ENCODE data around the gene GNG13.
A peak's percentile ranks its signal among the peaks of the same experiment; 100 is the strongest.
"Not testable (repeated sequence)": the region's sequence is repeated elsewhere in the genome, so short reads cannot be mapped to it uniquely, and the experiment has no call there.

Gene GNG13

DNA sequence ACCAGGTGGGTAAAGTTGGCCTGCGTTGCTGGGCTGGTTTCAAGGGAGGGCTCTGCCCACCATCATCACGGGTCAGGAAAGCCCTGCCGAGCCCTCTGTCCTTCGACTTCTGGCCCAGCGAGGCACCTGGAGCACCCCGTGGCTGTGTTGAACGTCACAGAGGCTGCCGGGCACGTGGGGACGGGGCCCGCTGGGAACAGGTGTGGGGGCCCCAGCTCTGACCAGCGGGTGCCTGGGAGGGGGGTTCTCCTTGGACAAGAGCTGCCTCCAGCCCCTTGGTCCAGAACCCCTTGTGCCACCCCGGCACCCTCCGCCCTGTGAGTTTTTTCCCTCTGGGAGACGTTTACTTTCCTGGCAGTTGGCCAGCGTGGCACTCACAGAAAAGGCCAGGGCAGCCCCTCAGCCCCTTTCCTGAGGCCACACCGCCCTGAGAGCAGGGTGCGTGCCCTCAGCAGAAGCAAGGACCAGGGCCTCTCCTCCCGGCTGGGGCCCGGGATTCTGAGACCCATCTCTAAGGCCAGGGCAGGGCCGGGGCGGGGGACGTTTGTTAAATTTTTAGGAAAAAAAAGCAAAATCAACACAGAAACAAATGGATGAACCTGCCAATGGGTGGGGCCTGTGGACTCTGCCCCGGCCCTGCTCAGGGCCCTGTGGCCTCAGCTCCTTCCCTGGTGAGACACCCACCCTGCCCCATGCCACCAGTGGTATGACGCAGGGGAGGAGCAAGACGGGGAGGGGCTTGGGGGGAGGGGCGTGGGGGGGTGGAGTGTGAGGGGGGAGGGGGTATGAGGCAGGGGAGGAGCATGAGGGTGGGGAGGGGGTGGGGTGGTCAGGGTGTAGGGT is 31.3 kb upstream of the GNG13 start:
- DNase-seq = no peak

DNA sequence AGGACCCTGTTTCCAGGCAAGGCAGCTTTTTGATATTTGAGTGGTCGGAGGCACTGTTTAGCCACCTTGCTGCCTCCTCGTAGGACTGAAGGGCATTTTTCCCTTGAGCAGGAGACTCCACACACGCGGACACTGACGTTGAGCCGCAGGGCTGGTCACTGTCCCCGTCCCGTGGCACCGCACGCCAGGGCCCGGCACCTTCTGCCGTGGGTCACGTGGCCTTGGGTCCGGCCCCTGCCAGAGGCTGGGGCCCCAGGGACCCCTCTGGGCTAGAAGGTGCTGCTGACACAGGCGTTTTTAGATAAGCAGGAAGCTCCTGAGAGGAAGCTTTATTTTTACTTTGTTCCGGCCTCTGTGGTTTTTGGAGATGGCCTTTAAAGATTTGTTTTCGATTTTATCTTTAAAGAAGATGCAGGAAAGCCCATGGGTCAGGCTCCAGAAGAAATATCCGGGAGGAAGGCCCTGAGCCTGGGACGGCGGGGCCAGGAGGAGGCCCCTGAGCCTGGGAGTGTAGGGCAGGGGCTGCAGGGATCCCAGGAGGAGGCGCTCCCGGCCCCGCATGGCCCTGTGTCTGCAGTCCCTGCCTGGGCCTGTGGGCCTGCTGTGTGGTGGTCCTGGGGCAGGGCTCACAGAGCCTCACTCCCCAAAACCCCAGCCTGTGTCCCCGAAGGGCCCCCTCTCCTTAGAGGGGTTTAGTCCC is 30.5 kb upstream of the GNG13 start:
- no peak for DNase-seq

DNA sequence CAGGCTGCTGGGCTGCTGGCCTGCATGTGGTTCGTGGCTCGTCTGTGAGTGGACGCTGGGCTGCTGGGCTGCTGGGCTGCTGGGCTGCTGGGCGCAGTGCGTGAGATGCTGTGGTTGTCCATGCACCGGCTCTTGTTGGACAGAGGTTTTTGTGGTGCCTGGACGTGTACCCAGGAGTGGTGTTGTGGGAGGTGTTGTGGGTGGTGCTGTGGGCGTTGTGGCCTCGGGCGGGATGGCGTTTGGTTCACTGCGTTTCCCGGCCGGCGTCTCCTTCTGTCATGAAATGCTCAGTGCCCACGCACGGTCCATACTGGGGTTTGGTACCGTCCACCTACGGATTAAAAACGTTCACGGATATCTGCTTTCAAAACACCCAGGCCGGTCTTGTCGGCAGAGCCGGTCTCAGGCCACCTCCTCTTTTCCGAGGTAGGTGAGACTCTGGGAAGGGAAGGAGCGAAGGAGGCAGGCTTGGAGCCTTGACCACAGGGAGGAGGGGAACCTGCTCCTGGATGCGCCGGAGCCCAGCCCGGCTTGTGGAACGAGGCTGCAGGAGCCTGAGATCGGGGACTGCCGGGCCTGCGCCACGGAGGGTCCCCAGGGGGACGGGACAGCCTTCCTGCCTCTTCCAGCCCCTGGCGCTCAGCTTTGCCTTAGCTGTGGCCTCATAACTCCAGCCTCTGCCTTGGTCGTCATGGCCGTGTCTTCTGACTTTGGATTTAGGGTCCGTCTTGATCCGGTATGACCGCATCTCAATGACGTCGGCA is 29.8 kb upstream of the GNG13 start:
- DNase-seq = no peak

DNA sequence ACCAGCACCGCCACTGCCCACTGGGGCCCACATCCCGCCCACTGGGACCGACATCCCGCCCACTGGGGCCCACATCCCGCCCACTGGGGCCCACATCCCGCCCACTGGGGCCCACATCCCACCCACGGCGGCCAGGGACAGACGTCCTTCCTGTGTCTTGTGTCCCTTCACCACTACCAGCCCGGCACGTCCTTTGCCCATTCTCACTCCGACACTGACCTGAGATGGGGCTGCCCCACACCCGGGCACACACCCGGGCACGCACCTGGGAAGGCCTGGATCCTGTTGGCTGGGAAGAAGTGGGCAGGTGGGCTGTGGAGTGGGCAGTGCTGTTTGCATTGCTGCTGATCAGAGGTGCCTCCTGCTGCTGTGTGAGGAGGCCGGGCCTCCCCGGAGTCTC is 28.4 kb upstream of the GNG13 start:
- no peak for DNase-seq

DNA sequence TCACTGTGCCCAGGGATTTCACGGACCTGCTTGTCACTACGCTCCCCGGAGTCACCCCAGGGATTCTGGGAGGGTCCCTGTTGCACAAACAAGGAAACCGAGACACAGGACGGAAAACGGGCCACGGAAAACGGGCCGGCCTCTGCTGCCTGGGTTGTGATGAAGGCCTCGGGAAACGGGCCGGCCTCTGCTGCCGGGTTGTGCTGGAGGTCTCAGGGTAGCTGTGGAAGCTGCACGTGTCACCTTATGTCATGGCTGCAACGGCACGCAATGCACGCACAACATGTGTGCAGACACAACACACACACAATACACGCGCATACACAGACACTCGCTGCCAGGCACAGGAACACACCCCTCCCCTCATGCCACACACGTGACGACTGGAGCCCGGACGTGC is 27.0 kb upstream of the GNG13 start:
- DNase-seq = no peak

DNA sequence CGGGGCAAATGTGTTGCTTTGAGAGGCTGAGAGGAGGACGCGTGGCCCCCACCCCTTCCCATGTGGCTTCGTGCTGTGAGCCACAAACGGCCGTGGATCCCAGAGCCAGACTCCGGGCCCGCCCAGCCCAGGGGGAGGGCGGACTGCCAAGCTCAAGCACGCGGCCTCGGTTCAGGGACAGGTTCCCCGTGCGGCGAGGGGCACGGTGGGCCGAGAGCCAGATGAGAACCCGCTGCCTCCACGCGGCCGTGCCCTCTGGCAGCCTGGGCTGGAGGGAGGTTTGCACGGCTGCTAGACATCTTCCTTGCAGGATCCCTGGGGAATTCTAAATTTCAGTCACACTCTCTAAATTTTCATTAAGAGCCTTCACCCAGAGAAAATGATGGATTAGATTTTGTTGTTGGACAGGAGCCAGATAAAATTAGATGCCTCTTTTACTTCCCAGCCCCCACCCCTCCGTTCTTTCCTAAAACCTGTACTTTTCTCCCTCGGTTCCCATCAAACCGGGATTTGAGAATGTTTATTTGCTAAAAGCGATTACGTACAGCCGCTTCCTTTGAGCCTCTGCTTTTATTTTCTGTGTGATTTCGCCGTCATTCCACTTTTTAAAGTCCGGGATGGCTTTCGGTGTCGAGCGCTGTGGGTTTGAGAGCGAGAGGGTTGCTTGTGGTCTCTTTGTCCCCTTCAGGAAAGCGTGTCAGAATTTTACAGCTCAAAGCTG is 25.0 kb upstream of the GNG13 start:
- DNase-seq = no peak

DNA sequence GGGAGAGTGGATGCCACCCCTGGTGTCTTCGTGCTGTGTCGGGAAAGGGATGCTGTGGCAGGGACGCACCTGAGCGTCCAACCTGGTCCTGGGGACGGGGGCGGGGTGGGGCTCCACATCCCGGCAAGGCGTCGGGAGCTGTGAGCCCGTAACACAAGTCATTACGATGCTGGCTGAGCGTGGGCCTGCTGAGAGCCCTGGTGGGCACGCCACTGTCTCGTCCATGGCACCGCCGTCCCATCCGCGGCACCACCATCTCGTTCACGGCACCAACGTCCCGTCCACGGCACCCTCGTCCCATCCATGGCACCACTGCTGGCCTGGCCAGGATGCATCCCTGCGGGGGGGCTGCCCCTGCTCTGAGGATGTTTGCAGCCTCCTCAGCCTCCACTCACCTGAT is 24.1 kb upstream of the GNG13 start:
- no peak for DNase-seq

DNA sequence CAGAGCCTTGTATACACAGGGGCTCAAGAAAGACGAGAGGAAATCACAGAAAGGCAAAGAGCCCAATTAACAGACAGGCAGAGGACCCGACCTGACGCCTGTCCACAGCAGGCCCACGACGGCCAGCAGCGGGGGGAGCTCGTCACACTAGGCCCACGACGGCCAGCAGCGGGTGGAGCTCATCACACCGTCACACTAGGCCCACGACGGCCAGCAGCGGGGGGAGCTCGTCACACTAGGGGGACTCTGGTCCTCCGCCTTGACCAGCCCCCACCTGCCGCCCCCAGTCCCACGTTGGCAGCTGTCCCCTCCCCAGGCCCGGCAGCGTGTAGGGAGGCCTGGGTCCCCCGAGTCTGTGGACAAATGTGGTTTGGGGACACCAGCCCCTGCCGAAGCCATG is 23.7 kb upstream of the GNG13 start:
- DNase-seq = no peak

DNA sequence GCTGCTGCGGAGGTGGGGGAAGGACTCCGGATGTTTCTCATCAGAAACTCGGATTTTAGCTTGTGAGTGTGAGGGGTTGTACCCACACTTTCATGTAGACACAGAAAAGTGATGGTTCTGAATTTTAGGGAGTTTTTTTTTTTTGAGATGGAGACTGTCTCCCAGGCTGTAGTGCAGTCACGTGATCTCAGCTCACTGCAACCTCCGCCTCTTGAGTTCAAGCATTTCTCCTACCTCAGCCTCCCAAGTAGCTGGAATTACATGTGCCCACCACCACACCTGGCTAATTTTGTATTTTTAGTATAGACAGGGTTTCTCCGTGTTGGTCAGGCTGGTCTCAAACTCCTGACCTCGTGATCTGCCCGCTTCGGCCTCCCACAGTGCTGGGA is 22.4 kb upstream of the GNG13 start:
- DNase-seq = no peak

DNA sequence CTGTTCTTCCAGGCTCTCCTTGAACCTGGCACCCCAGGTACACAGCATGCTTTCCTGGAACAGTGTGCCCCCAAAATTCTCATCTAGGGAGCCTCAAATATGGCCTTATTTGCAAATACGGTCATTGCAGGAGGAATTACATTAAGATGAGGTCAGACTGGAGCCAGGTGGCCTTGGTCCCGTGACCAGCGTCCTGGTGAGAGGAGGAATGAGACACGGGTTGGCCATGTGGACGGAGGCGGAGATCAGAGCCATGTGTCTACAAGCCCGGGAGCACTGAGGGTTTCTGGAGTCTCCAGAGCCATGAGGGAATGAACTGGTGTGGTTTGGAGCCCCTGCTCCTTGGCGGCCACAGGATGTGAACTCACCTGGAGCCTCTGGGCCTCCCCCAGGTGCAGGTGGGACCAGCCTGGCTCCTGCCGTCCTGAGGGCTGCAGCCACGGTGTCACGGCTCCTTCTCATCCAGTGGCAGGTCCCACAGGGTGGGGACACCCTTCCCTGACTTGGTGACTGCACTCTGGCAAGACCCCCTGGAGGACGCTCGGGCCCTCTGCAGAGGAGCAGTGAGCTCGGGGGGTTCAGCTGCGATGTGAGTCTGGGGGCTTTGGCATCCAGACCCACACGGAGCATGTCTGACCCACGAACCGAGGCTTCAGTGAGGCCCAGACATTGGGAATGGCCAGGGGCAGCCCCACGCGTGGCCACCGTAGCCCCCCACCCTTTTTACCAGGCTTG is 21.8 kb upstream of the GNG13 start:
- peak; percentile 2 for DNase-seq

DNA sequence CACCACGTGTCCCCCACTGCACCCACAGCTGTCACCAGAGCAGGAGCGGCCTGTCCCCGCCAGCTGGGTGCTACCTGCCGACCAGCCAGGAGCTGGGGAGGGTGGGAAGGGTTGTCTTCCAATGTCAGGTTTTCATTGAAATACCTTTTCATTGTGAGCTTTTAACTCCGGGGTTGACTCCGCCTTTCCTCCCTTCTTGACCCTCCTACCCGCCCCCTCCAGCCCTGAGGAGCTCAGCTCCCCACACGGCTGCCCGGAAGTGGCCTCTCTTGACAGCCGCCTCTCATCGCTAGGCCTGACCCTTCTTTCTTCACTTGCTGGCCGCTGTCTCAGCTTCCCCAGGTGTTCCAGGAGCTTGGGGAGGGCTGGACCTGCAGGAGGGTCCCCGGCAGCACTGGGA is 21.2 kb upstream of the GNG13 start:
- DNase-seq = no peak

DNA sequence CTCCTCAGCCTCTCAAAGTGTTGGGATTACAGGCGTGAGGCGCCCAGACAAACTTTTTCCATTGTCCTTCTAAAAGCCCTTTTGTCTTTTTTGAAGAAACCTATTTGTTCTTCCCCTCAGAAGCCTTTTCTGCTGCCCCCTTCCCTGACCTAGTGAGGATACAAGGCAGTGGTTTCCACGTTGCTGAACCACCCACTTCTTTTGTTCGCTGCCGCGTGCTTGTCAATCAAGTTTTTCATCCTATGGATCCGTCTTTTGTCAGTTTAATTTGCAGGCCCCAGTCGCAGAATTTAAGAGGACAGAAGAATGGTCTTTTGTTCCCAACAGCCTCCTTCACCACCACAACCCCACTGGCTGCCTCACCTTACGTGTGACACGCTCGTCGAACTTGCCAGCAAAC is 20.2 kb upstream of the GNG13 start:
- no peak for DNase-seq

DNA sequence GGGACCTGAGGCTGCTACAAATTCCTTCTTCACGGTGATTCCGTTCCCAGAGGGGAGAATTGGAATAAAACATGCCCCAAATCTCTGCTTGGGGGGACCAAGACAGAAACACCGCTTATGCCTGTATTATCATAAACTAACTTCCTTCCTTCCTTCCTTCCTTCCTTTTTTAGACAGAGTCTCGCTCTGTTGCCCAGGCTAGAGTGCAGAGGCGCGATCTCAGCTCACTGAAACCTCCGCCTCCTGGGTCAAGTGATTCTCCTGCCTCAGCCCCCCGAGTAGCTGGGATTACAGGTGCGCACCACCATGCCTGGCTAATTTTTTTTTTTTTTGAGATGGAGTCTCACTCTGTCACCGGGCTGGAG is 19.5 kb upstream of the GNG13 start:
- DNase-seq = not testable (repeated sequence)

DNA sequence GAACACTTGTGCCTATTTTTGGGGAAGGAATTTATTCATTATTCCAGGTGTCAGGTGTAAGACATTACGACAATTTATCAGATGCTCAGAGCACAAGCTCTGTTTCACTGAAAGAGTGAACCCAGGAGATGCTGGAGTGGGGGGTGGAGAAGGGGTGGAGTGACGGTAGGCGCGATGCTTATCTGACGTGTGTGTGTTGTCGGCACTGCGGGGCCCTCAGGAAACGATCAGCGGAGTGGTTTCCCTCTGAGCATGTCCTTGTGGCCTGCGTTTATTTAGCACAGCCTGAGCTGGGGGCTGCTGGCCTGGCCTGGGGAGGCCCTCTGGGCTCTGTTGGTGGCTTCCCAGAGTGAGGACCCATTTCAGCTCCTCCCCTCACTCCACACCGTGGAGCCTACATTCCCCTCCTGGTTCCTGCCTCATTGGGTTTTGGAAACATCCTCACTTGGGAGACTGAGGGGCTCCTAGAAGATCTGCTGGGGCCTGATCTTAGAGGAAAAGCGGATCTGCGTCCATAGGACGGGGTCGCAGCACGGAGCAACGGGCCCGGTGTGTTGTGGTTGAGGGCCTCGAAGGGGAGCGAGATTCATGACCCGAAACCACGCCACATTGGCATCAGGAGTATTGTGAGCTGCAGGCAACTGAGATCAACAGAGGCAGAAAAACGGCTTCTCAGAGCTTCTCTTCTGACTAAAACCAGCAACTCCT is 19.0 kb upstream of the GNG13 start:
- no peak for DNase-seq

DNA sequence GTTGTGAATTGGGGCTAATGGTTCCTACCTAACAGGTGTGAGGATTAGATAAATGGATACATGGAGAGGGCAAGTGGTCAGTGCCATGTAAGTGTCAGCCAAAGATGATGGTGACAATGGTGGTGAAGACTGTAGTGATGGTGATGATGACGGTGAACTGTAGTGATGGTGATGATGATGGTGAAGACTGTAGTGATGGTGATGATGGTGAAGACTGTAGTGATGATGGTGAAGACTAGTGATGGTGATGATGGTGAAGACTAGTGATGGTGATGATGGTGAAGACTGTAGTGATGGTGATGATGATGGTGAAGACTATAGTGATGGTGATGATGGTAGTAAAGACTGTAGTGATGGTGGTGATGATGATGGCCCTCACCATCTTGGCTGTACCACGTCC is 18.1 kb upstream of the GNG13 start:
- DNase-seq = no peak

DNA sequence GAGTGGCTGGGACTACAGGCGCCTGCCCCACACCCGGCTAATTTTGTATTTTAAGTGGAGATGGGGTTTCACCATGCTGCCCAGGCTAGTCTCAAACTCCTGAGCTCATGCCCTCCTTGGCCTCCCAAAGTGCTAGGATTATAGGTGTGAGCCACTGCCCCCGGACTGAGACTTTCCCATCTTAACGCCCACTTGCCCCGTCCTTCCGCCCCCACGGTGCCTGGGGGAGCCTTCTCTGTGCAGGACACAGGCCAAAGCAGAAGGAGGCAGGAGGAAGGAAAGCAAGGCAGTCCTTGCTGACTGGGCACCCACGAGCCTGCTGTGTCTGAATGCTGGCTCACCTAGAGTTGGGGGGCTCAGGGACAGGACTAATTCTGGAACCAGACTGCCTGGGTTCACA is 17.6 kb upstream of the GNG13 start:
- no peak for DNase-seq

DNA sequence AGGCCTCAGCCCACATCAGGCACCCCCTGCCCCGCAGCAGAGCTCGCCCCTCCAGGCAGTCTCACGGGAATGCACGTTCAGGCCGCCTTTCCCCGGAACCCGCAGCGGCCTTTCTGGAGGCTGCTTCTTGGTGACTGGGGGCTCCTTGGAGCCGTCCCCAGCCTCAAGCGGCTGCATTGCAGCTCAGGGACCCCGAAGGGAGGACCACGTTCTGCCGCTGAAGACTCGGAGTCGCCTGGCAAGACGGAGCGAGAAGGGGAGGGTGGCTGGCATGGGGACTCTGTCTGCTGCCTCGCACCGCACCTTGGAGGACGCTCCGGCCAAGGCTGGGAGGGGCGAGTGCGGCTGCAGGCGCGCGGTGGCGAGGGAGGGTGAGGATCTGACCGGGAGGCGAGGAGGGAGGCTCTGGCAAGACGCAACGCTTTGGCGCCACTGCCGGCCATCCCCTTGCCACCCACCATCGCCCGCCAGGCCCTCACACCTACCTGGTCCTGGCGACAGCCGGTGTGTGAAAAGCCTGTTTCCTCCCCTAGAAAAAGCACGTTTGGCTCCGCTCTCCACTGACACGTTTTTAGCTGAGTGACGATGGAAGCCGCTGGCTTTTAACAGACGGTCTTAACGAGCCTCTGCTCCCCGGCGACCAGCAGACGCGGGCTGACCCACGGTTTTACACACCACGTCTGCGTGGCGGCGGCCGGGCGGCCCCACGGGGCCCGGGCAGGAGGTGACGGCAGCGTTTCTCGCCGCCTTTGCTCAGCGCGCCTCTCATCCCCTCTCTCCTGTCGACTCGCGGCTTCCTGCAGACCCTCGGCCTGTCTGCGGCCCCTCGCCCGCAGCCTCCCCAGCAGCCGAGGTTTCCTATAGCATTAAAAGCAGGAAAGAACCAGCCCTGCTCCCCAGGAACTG is 16.7 kb upstream of the GNG13 start:
- no peak for DNase-seq

DNA sequence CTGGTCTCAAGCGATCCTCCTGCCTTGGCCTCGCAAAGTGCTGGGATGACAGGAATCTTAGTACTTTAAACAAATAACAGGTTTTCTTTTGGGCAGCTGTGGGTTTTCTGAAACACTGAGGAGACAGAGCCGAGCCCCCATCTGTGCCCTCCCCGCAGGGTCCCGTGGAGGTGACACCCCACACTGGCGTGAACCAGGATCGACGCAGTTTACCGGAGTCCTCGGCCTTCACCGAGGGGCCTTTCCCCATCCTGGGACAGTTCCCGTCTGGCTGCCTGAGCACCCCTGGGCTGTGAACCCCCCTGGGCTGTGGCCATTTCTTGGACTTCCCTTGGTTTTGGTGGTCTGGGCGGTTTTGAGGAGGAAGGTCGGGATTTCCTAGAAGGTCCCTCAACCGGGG is 15.3 kb upstream of the GNG13 start:
- no peak for DNase-seq

DNA sequence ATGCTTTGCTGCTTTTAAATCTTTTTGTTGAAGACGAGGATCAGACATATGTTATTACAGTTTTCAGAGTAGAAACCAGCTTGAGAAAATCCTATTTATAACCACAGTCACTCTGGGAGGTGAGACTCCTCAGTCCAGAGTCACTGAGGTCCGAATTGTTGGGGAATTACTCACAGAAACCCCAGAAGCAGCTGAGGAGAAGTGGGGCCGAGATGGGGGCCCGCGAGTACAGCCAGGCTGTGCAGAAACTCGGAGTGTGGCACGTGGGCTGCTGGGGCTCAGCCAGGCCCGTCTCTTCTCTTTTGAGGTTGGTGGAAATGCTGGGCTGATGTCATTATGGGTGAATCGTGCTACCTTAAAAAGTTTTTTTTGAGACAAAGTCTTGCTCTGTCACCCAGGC is 14.4 kb upstream of the GNG13 start:
- DNase-seq = no peak

DNA sequence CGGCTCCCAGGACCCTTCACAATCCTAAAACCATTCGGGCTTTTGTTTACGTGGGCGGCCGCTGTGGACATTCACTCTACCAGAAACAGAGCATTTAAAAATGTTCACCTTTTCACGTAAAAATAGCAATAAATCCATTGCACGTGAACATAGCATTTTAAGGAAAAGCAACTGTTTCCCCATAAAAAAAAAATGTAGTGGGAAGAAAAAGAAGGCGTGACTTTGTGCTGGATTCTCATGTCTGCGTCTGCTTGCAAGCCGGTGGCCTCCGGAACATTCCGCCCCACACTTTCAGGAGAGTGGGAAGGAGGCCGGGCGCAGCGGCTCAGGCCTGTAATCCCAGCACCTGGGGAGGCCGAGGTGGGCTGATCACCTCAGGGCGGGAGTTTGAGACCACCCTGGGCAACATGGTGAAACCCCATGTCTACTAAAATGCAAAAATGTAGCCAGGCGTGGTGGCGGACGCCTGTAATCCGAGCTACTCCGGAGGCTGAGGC is 13.4 kb upstream of the GNG13 start:
- DNase-seq = no peak

Measured in NCI-H774 (cell line).